Measurements from ENCODE around the gene ARID1A. TPM values are rescaled to one million over a fixed set of nuclear protein-coding genes. Genes with fewer than 3 reads are reported as not detected.

Gene ARID1A
- total RNA-seq, 4 donors from 2014 or later = 22.3 to 51.0 (median 35.0) TPM

GRCh38 chr1:26786437-26787380 lies 90.9 kb downstream of the ARID1A start:
- peak; percentile 17 to 45 for TF ChIP-seq POLR2A (IDR thresholded peaks at IDR 0.05)
- TF ChIP-seq, protein P1, sequence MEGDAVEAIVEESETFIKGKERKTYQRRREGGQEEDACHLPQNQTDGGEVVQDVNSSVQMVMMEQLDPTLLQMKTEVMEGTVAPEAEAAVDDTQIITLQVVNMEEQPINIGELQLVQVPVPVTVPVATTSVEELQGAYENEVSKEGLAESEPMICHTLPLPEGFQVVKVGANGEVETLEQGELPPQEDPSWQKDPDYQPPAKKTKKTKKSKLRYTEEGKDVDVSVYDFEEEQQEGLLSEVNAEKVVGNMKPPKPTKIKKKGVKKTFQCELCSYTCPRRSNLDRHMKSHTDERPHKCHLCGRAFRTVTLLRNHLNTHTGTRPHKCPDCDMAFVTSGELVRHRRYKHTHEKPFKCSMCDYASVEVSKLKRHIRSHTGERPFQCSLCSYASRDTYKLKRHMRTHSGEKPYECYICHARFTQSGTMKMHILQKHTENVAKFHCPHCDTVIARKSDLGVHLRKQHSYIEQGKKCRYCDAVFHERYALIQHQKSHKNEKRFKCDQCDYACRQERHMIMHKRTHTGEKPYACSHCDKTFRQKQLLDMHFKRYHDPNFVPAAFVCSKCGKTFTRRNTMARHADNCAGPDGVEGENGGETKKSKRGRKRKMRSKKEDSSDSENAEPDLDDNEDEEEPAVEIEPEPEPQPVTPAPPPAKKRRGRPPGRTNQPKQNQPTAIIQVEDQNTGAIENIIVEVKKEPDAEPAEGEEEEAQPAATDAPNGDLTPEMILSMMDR (IDR thresholded peaks at IDR 0.05 in 4 of 5, conservative IDR thresholded peaks at IDR 0.05 in 1 of 5) = no peak
- Histone ChIP-seq H3K4me1 (peaks cover 54 to 76% of the 10 kb centered on the region in 2 donors), H3K27ac (peak overlapping the region; percentile 93 to 99 (median 98)), H3K9me3 (no peaks in the 10 kb centered on the region), H3K4me3 (peak overlapping the region; percentile 69 to 87 (median 84)), H3K27me3 (no peaks in the 10 kb centered on the region), H3K36me3 (peaks cover 0 to under 1% of the 10 kb centered on the region in 2 donors)
- ATAC-seq = peak; percentile 12 to 17
- DNase-seq = peak; percentile 45 to 68
- intact Hi-C loops (cut with DNase I; ENCODE audit: low total_unique reads) = no loop called here
- in situ Hi-C loops (cut with MboI; ENCODE audit: low sequenced_read_pairs in 4 of 4) = loop anchor here (5.0 to 10.0 kb wide), 2 partner anchors 92 to 94 kb away; partner anchors contain the start of gene ARID1A (in 1 of the 4)

DNA sequence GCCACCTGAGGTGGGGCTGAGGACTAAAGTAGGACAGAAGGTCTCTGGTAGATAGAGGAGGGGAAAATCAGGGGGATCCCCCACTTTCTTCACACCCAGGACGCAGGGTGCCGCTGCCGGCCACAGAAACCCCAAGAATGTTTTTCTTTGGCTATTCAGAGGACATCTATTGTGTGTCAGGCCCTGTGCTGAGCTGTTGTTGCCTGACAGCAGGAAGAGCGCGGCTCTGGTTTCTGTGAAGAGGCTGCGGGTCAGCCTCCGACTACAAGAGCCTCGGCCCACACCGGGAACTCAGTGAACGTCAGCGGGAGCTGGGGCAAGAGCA lies 91.5 kb downstream of the ARID1A start:
- peak in 1 of 2 donors; percentile 19 for DNase-seq
- peak overlapping the region; percentile 93 to 99 (median 98) for H3K27ac ChIP-seq
- H3K4me3 ChIP-seq = peak overlapping the region; percentile 69 to 87 (median 84)
- peak; percentile 21 to 24 for ATAC-seq
- peaks cover 54 to 73% of the 10 kb centered on the region in 2 donors for H3K4me1 ChIP-seq
- H3K9me3 ChIP-seq = no peaks in the 10 kb centered on the region
- H3K36me3 ChIP-seq = no peaks in the 10 kb centered on the region
- intact Hi-C loops (cut with DNase I; ENCODE audit: low total_unique reads) (no loop called here), in situ Hi-C loops (cut with MboI; ENCODE audit: low sequenced_read_pairs in 4 of 4) (loop anchor here (5.0 to 10.0 kb wide), 2 partner anchors 93 to 95 kb away; partner anchors contain the start of gene ARID1A (in 1 of the 4))
- no peaks in the 10 kb centered on the region for H3K27me3 ChIP-seq
- no peak for TF ChIP-seq POLR2A (IDR thresholded peaks at IDR 0.05)
- TF ChIP-seq, protein P1 (IDR thresholded peaks at IDR 0.05 in 4 of 5, conservative IDR thresholded peaks at IDR 0.05 in 1 of 5) = no peak

- intact Hi-C loops (cut with DNase I; ENCODE audit: low total_unique reads) = loop anchor here (1.0 to 2.0 kb wide), 3 partner anchors 90 to 287 kb away; no protein-coding TSS in a partner anchor
- in situ Hi-C loops (cut with MboI; ENCODE audit: low sequenced_read_pairs in 4 of 4) = loop anchor here (5.0 to 10.0 kb wide), 2 partner anchors 93 to 96 kb away; partner anchors contain the start of gene ARID1A (in 1 of the 4)
- Histone ChIP-seq H3K27ac (peak within 1 kb of the TSS; percentile 93 to 99 (median 98)), H3K4me1 (peaks cover 51 to 67% of the 10 kb centered on the region in 2 donors), H3K4me3 (peak within 1 kb of the TSS; percentile 69 to 87 (median 84)), H3K27me3 (no peaks in the 10 kb centered on the region), H3K36me3 (no peaks in the 10 kb centered on the region), H3K9me3 (no peaks in the 10 kb centered on the region)
- DNase-seq (peak; percentile 68 to 81), ATAC-seq (peak; percentile 81 to 82)
- peak; percentile 78 to 84 for TF ChIP-seq POLR2A (IDR thresholded peaks at IDR 0.05)
- TF ChIP-seq, protein P1 (IDR thresholded peaks at IDR 0.05 in 4 of 5, conservative IDR thresholded peaks at IDR 0.05 in 1 of 5) = peak; percentile 23 to 40 (median 38)
These were observed 92.1 kb downstream of the ARID1A start, which contains the start of gene PIGV for GRCh38 chr1:26787706-26788514. TSS of gene PIGV (plus strand) at chr1:26787950. CDS start at chr1:26790816, 2,866 bp downstream.

DNA sequence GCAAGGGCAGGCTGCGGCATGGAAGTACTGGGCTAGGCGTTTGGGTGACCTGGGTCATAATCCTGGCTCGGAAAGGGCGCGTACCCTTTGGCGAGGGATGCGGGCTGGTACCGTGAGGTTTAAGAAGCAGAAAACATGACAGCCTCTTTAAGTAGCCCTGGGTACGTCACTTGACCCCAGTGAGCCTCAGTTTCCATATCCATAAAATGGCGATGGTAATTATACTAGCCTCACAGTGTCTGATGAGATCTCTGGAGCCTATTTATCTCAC lies 92.6 kb downstream of the ARID1A start:
- TF ChIP-seq, protein P1 (IDR thresholded peaks at IDR 0.05 in 4 of 5, conservative IDR thresholded peaks at IDR 0.05 in 1 of 5) = no peak
- no peak for TF ChIP-seq POLR2A (IDR thresholded peaks at IDR 0.05)
- Histone ChIP-seq H3K4me3 (peak overlapping the region; percentile 69 to 87 (median 84)), H3K27me3 (no peaks in the 10 kb centered on the region), H3K4me1 (peaks cover 46 to 62% of the 10 kb centered on the region in 2 donors), H3K27ac (peak overlapping the region; percentile 93 to 99 (median 98)), H3K9me3 (no peaks in the 10 kb centered on the region), H3K36me3 (no peaks in the 10 kb centered on the region)
- in situ Hi-C loops (cut with MboI; ENCODE audit: low sequenced_read_pairs in 4 of 4) = loop anchor here (5.0 to 10.0 kb wide), 2 partner anchors 94 to 96 kb away; partner anchors contain the start of gene ARID1A (in 1 of the 4)
- intact Hi-C loops (cut with DNase I; ENCODE audit: low total_unique reads) = loop anchor here (1.0 to 2.0 kb wide), 3 partner anchors 90 to 288 kb away; no protein-coding TSS in a partner anchor
- DNase-seq = no peak
- peak; percentile 3 to 5 for ATAC-seq

All from gastrocnemius medialis (tissue), 4 donors.